IMR-90 (cell line): ENCODE data around the gene PACSIN3. TPM values are rescaled to one million over a fixed set of nuclear protein-coding genes. Genes with fewer than 3 reads are reported as not detected.

Source experiments
- ATAC-seq: fragments of 200-7000 bp; cut with Tn5 transposase; 2 replicates; pipeline ENCODE4 v1.9.1; 2020; ENCODE audit warnings: low read depth, mild to moderate bottlenecking, moderate library complexity
- BruUV-seq: library from RNA; stranded (reverse); fragments of 400-500 nt; replicated peaks from 2 replicates; lab custom pipeline; 2021; lab: Mats Ljungman, UMichigan
- CTCF ChIA-PET: fragments of 300-600 bp; formaldehyde crosslinking; extraction: SDS; loops from one replicate; lab custom pipeline; 2021; ENCODE audit warnings: antibody characterized with exemption; lab: Yijun Ruan, JAX
- POLR2A ChIA-PET: fragments of 300-600 bp; sonication (Branson Sonifier 250); formaldehyde crosslinking; loops from one replicate; lab custom pipeline; 2022; ENCODE audit warnings: antibody characterized with exemption; ENCODE audit not compliant: unreplicated experiment; lab: Charles Lee
- DNase-seq: peaks from one replicate; pipeline ENCODE4 v3.0.0; 2013
- H2AFZ ChIP-seq: replicated peaks from 2 replicates; pipeline ENCODE3; 2013; ENCODE audit warnings: low read length, mild to moderate bottlenecking; ENCODE audit not compliant: poor library complexity
- H2AK5ac ChIP-seq: 2 replicates; pipeline ENCODE4 v1.6.1; 2013; ENCODE audit warnings: low read depth, low read length, inconsistent platforms
- H2AK9ac ChIP-seq: replicated peaks from 2 replicates; pipeline ENCODE3; 2013; ENCODE audit warnings: mild to moderate bottlenecking, low read depth, low read length, moderate library complexity; ENCODE audit not compliant: poor library complexity
- H2BK120ac ChIP-seq: 2 replicates; pipeline ENCODE4 v1.6.1; 2013; ENCODE audit warnings: low read depth, low read length, inconsistent platforms
- H2BK15ac ChIP-seq: 3 replicates; pipeline ENCODE4 v1.6.1; 2013; ENCODE audit warnings: low read depth, low read length, inconsistent platforms
- H2BK20ac ChIP-seq: 2 replicates; pipeline ENCODE4 v1.6.1; 2013; ENCODE audit warnings: low read depth, mild to moderate bottlenecking, inconsistent platforms, low read length, moderate library complexity
- H2BK5ac ChIP-seq: 2 replicates; pipeline ENCODE4 v1.6.1; 2013; ENCODE audit warnings: mild to moderate bottlenecking, low read depth, low read length, inconsistent platforms; ENCODE audit not compliant: poor library complexity, severe bottlenecking
- H3K14ac ChIP-seq: replicated peaks from 2 replicates; pipeline ENCODE4 v1.6.1; 2013; ENCODE audit warnings: low read depth, low read length, inconsistent platforms
- H3K18ac ChIP-seq: 2 replicates; pipeline ENCODE4 v1.6.1; 2013; ENCODE audit warnings: low read depth, low read length, control low read depth
- H3K23ac ChIP-seq: 2 replicates; pipeline ENCODE4 v1.6.1; 2013; ENCODE audit warnings: low read depth, low read length, inconsistent platforms
- H3K27ac ChIP-seq: 2 replicates; pipeline ENCODE4 v1.5.1; 2013; ENCODE audit warnings: mild to moderate bottlenecking, control low read depth, low read length; ENCODE audit not compliant: insufficient read depth
- H3K27me3 ChIP-seq: 2 replicates; pipeline ENCODE4 v1.6.1; 2013; ENCODE audit warnings: low read length; ENCODE audit not compliant: control insufficient read depth, insufficient read depth
- H3K36me3 ChIP-seq: 2 replicates; pipeline ENCODE4 v1.6.1; 2013; ENCODE audit warnings: low read length, mixed read lengths; ENCODE audit not compliant: control insufficient read depth, insufficient read depth
- H3K4ac ChIP-seq: 2 replicates; pipeline ENCODE4 v1.6.1; 2013; ENCODE audit warnings: low read depth, low read length, inconsistent platforms
- H3K4me1 ChIP-seq: 2 replicates; pipeline ENCODE4 v1.6.1; 2013; ENCODE audit warnings: low read length, mixed read lengths; ENCODE audit not compliant: control insufficient read depth, insufficient read depth
- H3K4me2 ChIP-seq: 2 replicates; pipeline ENCODE4 v1.6.1; 2013; ENCODE audit warnings: low read depth, mild to moderate bottlenecking, control low read depth, low read length, moderate library complexity
- H3K4me3 ChIP-seq: 2 replicates; pipeline ENCODE4 v1.5.1; 2013; ENCODE audit warnings: low read depth, mild to moderate bottlenecking, control low read depth, low read length, moderate library complexity; ENCODE audit not compliant: insufficient read depth
- H3K56ac ChIP-seq: 2 replicates; pipeline ENCODE4 v1.6.1; 2013; ENCODE audit warnings: low read length, inconsistent platforms; ENCODE audit not compliant: insufficient read depth; ENCODE audit errors: extremely low read depth
- H3K79me1 ChIP-seq, 2 experiments: 2 replicates each; pipeline ENCODE4 v1.6.1; 2013; ENCODE audit warnings: low read length in 2 of 2, inconsistent platforms in 1 of 2, low read depth in 1 of 2
- H3K9ac ChIP-seq: 2 replicates; pipeline ENCODE4 v1.6.1; 2013; ENCODE audit warnings: low read depth, low read length, control low read depth
- H3K9me1 ChIP-seq: 2 replicates; pipeline ENCODE4 v1.6.1; 2013; ENCODE audit warnings: low read length, inconsistent platforms; ENCODE audit not compliant: insufficient read depth
- H3K9me3 ChIP-seq: 2 replicates; pipeline ENCODE4 v1.6.1; 2013; ENCODE audit warnings: low read length; ENCODE audit not compliant: control insufficient read depth, insufficient read depth
- H4K20me1 ChIP-seq: 2 replicates; pipeline ENCODE4 v1.6.1; 2013; ENCODE audit warnings: low read length, inconsistent platforms; ENCODE audit not compliant: insufficient read depth
- H4K5ac ChIP-seq: 2 replicates; pipeline ENCODE4 v1.6.1; 2013; ENCODE audit warnings: mild to moderate bottlenecking, low read depth, low read length, control low read depth
- H4K8ac ChIP-seq, 2 experiments: 2 replicates each; pipeline ENCODE4 v1.6.1; 2013; ENCODE audit warnings: low read depth in 2 of 2, low read length in 2 of 2, control low read depth in 1 of 2, inconsistent platforms in 1 of 2
- H4K91ac ChIP-seq: 2 replicates; pipeline ENCODE4 v1.6.1; 2013; ENCODE audit warnings: low read depth, low read length, inconsistent platforms; ENCODE audit not compliant: insufficient read depth
- CHD1 ChIP-seq: IDR thresholded peaks from 2 replicates; pipeline ENCODE4 v1.6.1; 2012; ENCODE audit warnings: low read depth, low read length, improper control_type of control experiment
- MAZ ChIP-seq: IDR thresholded peaks from 2 replicates; pipeline ENCODE4 v1.6.1; 2012; ENCODE audit warnings: low read depth, mild to moderate bottlenecking, low read length, improper control_type of control experiment, moderate library complexity, borderline replicate concordance
- WGBS, 2 experiments: methylation state at CpG; one replicate each; pipeline versions ENCODE4 v1.1.5 to v1.1.7; 2013; ENCODE audit warnings: missing lambda C conversion rate in 2 of 2; ENCODE audit not compliant: insufficient read length in 1 of 2; ENCODE audit errors: extremely low coverage in 2 of 2; 5-methylcytosine and 5-hydroxymethylcytosine counted together
- dilution Hi-C: fragments of 300-500 bp; cut with HindIII; formaldehyde crosslinking; loops from one replicate; pipeline ENCODE4 v1.14.3; 2018; ENCODE audit warnings: low sequenced_read_pairs; ENCODE audit not compliant: unreplicated experiment
- in situ Hi-C: fragments of 300-500 bp; cut with MboI; formaldehyde crosslinking; loops from 3 replicates; pipeline ENCODE4 v1.14.3; 2019; ENCODE audit warnings: low sequenced_read_pairs, inconsistent platforms, mixed read lengths
- intact Hi-C: fragments of 100-400 bp; cut with micrococcal nuclease; formaldehyde crosslinking; loops from 2 replicates; pipeline ENCODE4 v1.10.0; 2022
- polyA plus RNA-seq, 3 experiments: library from polyadenylated mRNA; depleted of rRNA; stranded (reverse); fragments of >200 nt; gene quantifications; 2 replicates each; pipeline ENCODE4 v1.2.3, GENCODE V29; 2012; ENCODE audit warnings: low replicate concordance in 1 of 3
- total RNA-seq: library from RNA; depleted of rRNA; stranded (reverse); fragments of >200 nt; gene quantifications from 2 replicates; pipeline ENCODE4 v1.2.3, GENCODE V29; 2012

Gene PACSIN3
- total and polyA plus RNA-seq, 2 of the 4 experiments (the other 2 are of a cell fraction): 19.2 to 21.1 TPM

GRCh38 chr11:47183031-47183856 lies 3.0 kb downstream of the PACSIN3 start:
- H3K36me3 ChIP-seq: peaks cover 20% of the 10 kb centered on the region
- H2BK5ac ChIP-seq: no peak overlapping the region
- in situ Hi-C loops (loop anchor here (5.0 kb wide), 1 partner anchor 164 kb away; no protein-coding TSS in a partner anchor), dilution Hi-C loops (no loop called here), intact Hi-C loops (no loop called here)
- H3K4me3 ChIP-seq: no peak overlapping the region
- H3K4me2 ChIP-seq: no peak overlapping the region
- no peak overlapping the region for H2AK9ac ChIP-seq
- 0 out of 2 replicates have a peak, but pooled peaks cover 4% of the 10 kb centered on the region for H4K20me1 ChIP-seq
- BruUV-seq: no TSS peak
- ATAC-seq (no peak), DNase-seq (no peak)
- CTCF ChIA-PET: no interaction called here
- no peaks in the 10 kb centered on the region for H3K27me3 ChIP-seq
- no peak overlapping the region for H3K23ac ChIP-seq
- 83% methylated on average over 8 of the region's 25 CpGs; no CpG with 5 or more reads in 1 of the 2 experiments for WGBS, 2 experiments
- H3K79me1 ChIP-seq: peaks cover 4 to 33% of the 10 kb centered on the region in 2 experiments; a peak in 2 of 4 replicates
- H3K14ac ChIP-seq: no peak overlapping the region
- no peak overlapping the region for H3K27ac ChIP-seq
- H3K9ac ChIP-seq: no peak overlapping the region
- no peak overlapping the region for H2BK15ac ChIP-seq
- peaks cover 16% of the 10 kb centered on the region for H3K4me1 ChIP-seq
- H3K9me1 ChIP-seq: no peaks in the 10 kb centered on the region
- H2BK20ac ChIP-seq: no peak overlapping the region
- POLR2A ChIA-PET: interaction anchor here (0.6 kb wide), 1 partner anchor 184 kb away, joined by 4 read pairs; no protein-coding TSS in a partner anchor
- no peak overlapping the region for H4K5ac ChIP-seq
- no peak overlapping the region for H3K18ac ChIP-seq
- H3K4ac ChIP-seq: no peak overlapping the region
- no peak for TF ChIP-seq CHD1
- no peak for TF ChIP-seq MAZ
- H4K8ac ChIP-seq: no peak overlapping the region
- no peak overlapping the region for H3K56ac ChIP-seq
- no peak overlapping the region for H2BK120ac ChIP-seq
- H2AFZ ChIP-seq: no peak overlapping the region
- no peak overlapping the region for H2AK5ac ChIP-seq
- no peaks in the 10 kb centered on the region for H3K9me3 ChIP-seq
- no peak overlapping the region for H4K91ac ChIP-seq
